OCI-LY1 (cell line): ENCODE data around the gene ZMYND10.

Source experiments
- H2AFZ ChIP-seq: fragments of 200-600 bp; sonication (generic), shearing (Covaris generic); 2 replicates; pipeline ENCODE4 v1.6.0; 2014; ENCODE audit warnings: antibody characterized with exemption, mild to moderate bottlenecking, low read length
- H3F3A ChIP-seq: fragments of 200-600 bp; sonication (generic), shearing (Covaris generic); 2 replicates; pipeline ENCODE4 v1.6.0; 2014; ENCODE audit warnings: mild to moderate bottlenecking, antibody characterized with exemption, low read length, moderate library complexity; ENCODE audit not compliant: insufficient read depth
- H3K27ac ChIP-seq: fragments of 200-600 bp; sonication (generic); 2 replicates; pipeline ENCODE4 v1.5.1; 2014; ENCODE audit warnings: low read length, mixed run types, mild to moderate bottlenecking, low read depth; ENCODE audit not compliant: poor library complexity, severe bottlenecking
- H3K27me3 ChIP-seq: fragments of 200-600 bp; sonication (generic); 2 replicates; pipeline ENCODE4 v1.6.0; 2014; ENCODE audit warnings: antibody characterized with exemption, mild to moderate bottlenecking, low read length, moderate library complexity; ENCODE audit not compliant: insufficient read depth
- H3K36me3 ChIP-seq: fragments of 200-600 bp; sonication (generic); 2 replicates; pipeline ENCODE4 v1.6.1; 2014; ENCODE audit warnings: mild to moderate bottlenecking, antibody characterized with exemption, low read length, moderate library complexity, mixed read lengths; ENCODE audit not compliant: insufficient read depth
- H3K4me1 ChIP-seq: fragments of 200-600 bp; sonication (generic); 2 replicates; pipeline ENCODE4 v1.5.1; 2014; ENCODE audit warnings: mild to moderate bottlenecking, low read length, moderate library complexity; ENCODE audit not compliant: insufficient read depth, severe bottlenecking
- H3K4me2 ChIP-seq: fragments of 200-600 bp; sonication (generic), shearing (Covaris generic); 2 replicates; pipeline ENCODE4 v1.6.1; 2014; ENCODE audit warnings: low read length
- H3K4me3 ChIP-seq: fragments of 200-600 bp; sonication (generic); 2 replicates; pipeline ENCODE4 v1.5.1; 2014; ENCODE audit warnings: low read length, low read depth, mild to moderate bottlenecking, mixed read lengths; ENCODE audit not compliant: poor library complexity, severe bottlenecking
- H3K79me2 ChIP-seq: fragments of 200-600 bp; shearing (Covaris generic); 2 replicates; pipeline ENCODE4 v1.6.1; 2016; ENCODE audit warnings: mixed run types, low read length, mixed read lengths; ENCODE audit not compliant: insufficient read depth
- H3K9ac ChIP-seq: fragments of 200-600 bp; sonication (generic), shearing (Covaris generic); 2 replicates; pipeline ENCODE4 v1.6.1; 2014; ENCODE audit warnings: mild to moderate bottlenecking, low read length, mixed read lengths
- H3K9me2 ChIP-seq: fragments of 200-600 bp; sonication (generic), shearing (Covaris generic); 2 replicates; pipeline ENCODE4 v1.6.1; 2014; ENCODE audit warnings: low read depth, mild to moderate bottlenecking, low read length, mixed read lengths
- H3K9me3 ChIP-seq: fragments of 200-600 bp; shearing (Covaris generic); 2 replicates; pipeline ENCODE4 v1.6.1; 2014; ENCODE audit warnings: low read length, mixed read lengths
- H4K20me1 ChIP-seq: fragments of 200-600 bp; sonication (generic), shearing (Covaris generic); 2 replicates; pipeline ENCODE4 v1.6.0; 2016; ENCODE audit warnings: mild to moderate bottlenecking, low read length; ENCODE audit not compliant: insufficient read depth
- CTCF ChIP-seq: fragments of 200-600 bp; sonication (generic), shearing (Covaris generic); IDR thresholded peaks from 2 replicates; pipeline ENCODE4 v1.5.1; 2017; ENCODE audit warnings: mild to moderate bottlenecking, antibody characterized with exemption, low read length, moderate library complexity, mixed read lengths
- EZH2 ChIP-seq: fragments of 200-600 bp; sonication (generic), shearing (Covaris generic); IDR thresholded peaks from 2 replicates; pipeline ENCODE4 v1.8.0; 2017; ENCODE audit warnings: borderline replicate concordance, mixed run types, mild to moderate bottlenecking, antibody characterized with exemption, low read length, moderate library complexity, mixed read lengths

Gene ZMYND10

DNA sequence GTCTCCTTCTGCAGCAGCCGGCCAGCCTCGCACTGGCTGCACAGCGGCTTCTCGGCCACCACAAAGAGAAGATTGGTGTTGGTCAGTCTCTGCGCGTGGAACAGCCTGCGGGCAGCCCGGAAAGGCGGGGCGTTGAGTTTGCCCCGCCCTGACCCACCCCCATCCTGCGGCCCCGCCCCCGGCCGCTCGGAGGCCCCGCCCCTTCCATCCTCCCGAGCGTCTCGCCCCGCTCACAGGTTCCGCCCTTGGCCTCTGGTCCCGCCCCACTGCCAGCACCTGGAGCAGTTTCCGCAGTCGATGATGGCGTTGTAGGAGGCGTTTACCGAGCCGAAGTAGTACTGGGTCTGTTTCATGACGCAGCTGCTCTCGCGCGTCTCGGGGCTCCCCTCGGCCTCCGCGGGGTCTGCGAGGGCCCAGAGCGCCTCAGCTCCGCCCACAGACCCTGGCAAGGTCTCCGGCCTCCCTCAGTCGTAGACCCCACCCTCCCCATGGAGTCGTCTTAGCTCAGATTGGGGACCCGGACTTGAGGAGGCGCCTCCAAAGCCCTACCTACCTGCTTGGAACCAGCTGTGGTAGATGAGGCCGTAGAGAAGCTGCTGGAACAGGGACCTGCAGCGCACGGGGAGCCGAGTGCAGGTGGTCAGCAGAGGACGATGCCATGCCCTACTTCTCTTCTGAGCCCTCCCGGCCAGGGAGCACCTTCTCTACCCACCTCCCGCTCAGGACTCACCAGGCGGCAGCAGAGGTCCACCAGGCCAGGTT, 19.7 kb upstream of the ZMYND10 start:
- Histone ChIP-seq H3K4me2 (peak overlapping the region; percentile 97), H3K9me3 (no peaks in the 10 kb centered on the region), H3K4me3 (peak overlapping the region; percentile 66), H3K36me3 (no peaks in the 10 kb centered on the region), H3K79me2 (no peaks in the 10 kb centered on the region), H2AFZ (no peak overlapping the region), H3K9me2 (no peaks in the 10 kb centered on the region), H3K27ac (no peak overlapping the region), H3K9ac (peak overlapping the region; percentile 69), H3F3A (no peaks in the 10 kb centered on the region), H4K20me1 (no peaks in the 10 kb centered on the region), H3K27me3 (peaks cover 6% of the 10 kb centered on the region), H3K4me1 (peaks cover 11% of the 10 kb centered on the region)
- TF ChIP-seq EZH2 (no peak), CTCF (peak; percentile 18; the same call in 1 of the 2 replicates)

GRCh38 chr3:50364573-50365079, 19.1 kb upstream of the ZMYND10 start:
- H3K9me2 ChIP-seq: no peaks in the 10 kb centered on the region
- H3F3A ChIP-seq: no peaks in the 10 kb centered on the region
- H3K9ac ChIP-seq: peak overlapping the region; percentile 37; the same call in 1 of the 2 replicates
- no peak overlapping the region for H2AFZ ChIP-seq
- peaks cover 1% of the 10 kb centered on the region for H3K27me3 ChIP-seq
- no peak for TF ChIP-seq CTCF
- TF ChIP-seq EZH2: no peak
- peaks cover 17% of the 10 kb centered on the region for H3K4me1 ChIP-seq
- peak overlapping the region; percentile 59 for H3K4me2 ChIP-seq
- no peak overlapping the region for H3K27ac ChIP-seq
- no peaks in the 10 kb centered on the region for H3K36me3 ChIP-seq
- H3K4me3 ChIP-seq: peak overlapping the region; percentile 66
- H4K20me1 ChIP-seq: no peaks in the 10 kb centered on the region
- H3K9me3 ChIP-seq: no peaks in the 10 kb centered on the region
- no peaks in the 10 kb centered on the region for H3K79me2 ChIP-seq

GRCh38 chr3:50359760-50360110, 14.2 kb upstream of the ZMYND10 start:
- Histone ChIP-seq H2AFZ (no peak overlapping the region), H3K79me2 (no peaks in the 10 kb centered on the region), H4K20me1 (no peaks in the 10 kb centered on the region), H3K9me2 (no peaks in the 10 kb centered on the region), H3F3A (no peaks in the 10 kb centered on the region), H3K9ac (peak overlapping the region; percentile 36; the same call in 1 of the 2 replicates), H3K36me3 (peaks cover 10% of the 10 kb centered on the region; the same call in 1 of the 2 replicates), H3K27ac (no peak overlapping the region), H3K4me1 (peaks cover 40% of the 10 kb centered on the region), H3K4me2 (peak overlapping the region; percentile 67), H3K4me3 (peak overlapping the region; percentile 71), H3K27me3 (no peaks in the 10 kb centered on the region), H3K9me3 (no peaks in the 10 kb centered on the region)
- TF ChIP-seq CTCF (no peak), EZH2 (no peak)
